Calu3 (cell line): Measurements from ENCODE around the gene KLK12. TPM values are rescaled to one million over a fixed set of nuclear protein-coding genes. Genes with fewer than 3 reads are reported as not detected.

Experiments used
- BruUV-seq: library from RNA; stranded (reverse); fragments of 400-500 nt; replicated peaks from 2 replicates; lab custom pipeline; 2021; lab: Mats Ljungman, UMichigan
- CTCF ChIA-PET: fragments of 300-600 bp; sonication (Branson Sonifier 250); formaldehyde crosslinking; loops from one replicate; lab custom pipeline; 2022; ENCODE audit warnings: antibody characterized with exemption; lab: Charles Lee
- DNase-seq: peaks from one replicate; pipeline ENCODE4 v3.0.0; 2022
- H3K27ac Mint-ChIP-seq: one replicate; pipeline ENCODE4 v1.8.0; 2022; ENCODE audit warnings: mixed read lengths; ENCODE audit not compliant: unreplicated experiment
- H3K27me3 Mint-ChIP-seq: one replicate; pipeline ENCODE4 v1.8.0; 2022; ENCODE audit warnings: mixed read lengths; ENCODE audit not compliant: unreplicated experiment
- H3K36me3 Mint-ChIP-seq: one replicate; pipeline ENCODE4 v1.8.0; 2022; ENCODE audit warnings: mild to moderate bottlenecking, moderate library complexity, mixed read lengths; ENCODE audit not compliant: insufficient read depth, unreplicated experiment
- H3K4me1 Mint-ChIP-seq: one replicate; pipeline ENCODE4 v1.8.0; 2022; ENCODE audit warnings: mild to moderate bottlenecking, low read depth, mixed read lengths; ENCODE audit not compliant: unreplicated experiment
- H3K4me3 Mint-ChIP-seq: one replicate; pipeline ENCODE4 v1.8.0; 2022; ENCODE audit warnings: mild to moderate bottlenecking, low read depth, moderate library complexity, mixed read lengths; ENCODE audit not compliant: unreplicated experiment
- H3K9me3 Mint-ChIP-seq: one replicate; pipeline ENCODE4 v1.8.0; 2022; ENCODE audit warnings: low read depth, mixed read lengths; ENCODE audit not compliant: unreplicated experiment
- intact Hi-C: fragments of 100-400 bp; cut with micrococcal nuclease; formaldehyde crosslinking; loops from one replicate; pipeline ENCODE4 v1.10.0; 2022; ENCODE audit not compliant: unreplicated experiment
- total RNA-seq: library from RNA; stranded (reverse); gene quantifications from 2 replicates; pipeline ENCODE4 v1.2.3, GENCODE V29; 2022
- TF ChIP-seq, protein P1 (sequence below): fragments of 200-600 bp; IDR thresholded peaks from one replicate; pipeline ENCODE4 v1.8.0; 2022; ENCODE audit warnings: antibody characterized with exemption; ENCODE audit not compliant: unreplicated experiment

The KLK12 gene
- total RNA-seq, 1 experiment from 2014 or later: not detected

DNA sequence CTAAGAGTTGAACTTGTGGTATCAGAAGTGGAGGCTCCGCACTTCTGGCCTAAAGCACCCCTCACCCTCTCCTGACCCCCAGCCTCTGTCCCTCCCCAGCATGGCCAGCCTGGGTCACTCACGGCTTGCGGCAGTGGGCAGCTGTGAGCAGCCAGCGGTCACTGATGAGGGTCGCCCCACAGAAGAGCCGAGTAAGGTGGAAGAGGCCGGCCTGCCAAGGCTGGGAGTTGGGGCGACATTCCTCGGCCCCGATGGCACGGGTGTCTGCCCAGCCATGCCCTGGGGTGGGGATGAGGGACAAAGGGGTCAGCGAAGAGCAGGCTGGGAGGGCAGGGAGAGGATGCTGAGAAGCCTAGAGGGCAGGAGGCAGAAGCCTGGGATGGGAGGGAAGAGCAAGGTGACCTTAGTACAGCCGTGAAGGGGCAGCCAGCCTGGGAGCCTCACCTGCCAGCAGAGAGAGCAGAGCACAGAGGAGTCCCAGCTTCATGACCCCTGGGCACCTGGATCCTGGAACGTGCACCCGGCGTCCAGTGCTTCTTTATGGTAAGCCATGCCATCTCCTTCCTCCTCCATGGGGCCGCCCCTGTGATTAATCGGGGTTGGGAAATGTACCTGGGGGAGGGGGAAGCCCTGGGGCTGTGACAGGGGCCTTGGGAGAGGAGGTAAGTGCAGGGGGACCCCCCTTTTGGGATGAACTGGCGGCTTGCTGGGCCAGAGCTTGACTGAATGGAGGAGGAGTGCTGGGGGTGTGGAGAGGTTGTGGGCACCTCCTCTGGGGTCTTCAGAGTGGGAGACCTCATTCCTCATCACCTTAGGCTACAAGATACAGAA lies 25.5 kb downstream of the KLK12 start:
- intact Hi-C loops: no loop called here
- Mint-ChIP-seq H3K36me3 (peaks cover 11% of the 10 kb centered on the region), H3K9me3 (no peaks in the 10 kb centered on the region), H3K27ac (no peak overlapping the region), H3K4me3 (no peak overlapping the region), H3K4me1 (peaks cover 25% of the 10 kb centered on the region), H3K27me3 (peaks cover 60% of the 10 kb centered on the region)
- BruUV-seq: no TSS peak
- TF ChIP-seq, protein P1, sequence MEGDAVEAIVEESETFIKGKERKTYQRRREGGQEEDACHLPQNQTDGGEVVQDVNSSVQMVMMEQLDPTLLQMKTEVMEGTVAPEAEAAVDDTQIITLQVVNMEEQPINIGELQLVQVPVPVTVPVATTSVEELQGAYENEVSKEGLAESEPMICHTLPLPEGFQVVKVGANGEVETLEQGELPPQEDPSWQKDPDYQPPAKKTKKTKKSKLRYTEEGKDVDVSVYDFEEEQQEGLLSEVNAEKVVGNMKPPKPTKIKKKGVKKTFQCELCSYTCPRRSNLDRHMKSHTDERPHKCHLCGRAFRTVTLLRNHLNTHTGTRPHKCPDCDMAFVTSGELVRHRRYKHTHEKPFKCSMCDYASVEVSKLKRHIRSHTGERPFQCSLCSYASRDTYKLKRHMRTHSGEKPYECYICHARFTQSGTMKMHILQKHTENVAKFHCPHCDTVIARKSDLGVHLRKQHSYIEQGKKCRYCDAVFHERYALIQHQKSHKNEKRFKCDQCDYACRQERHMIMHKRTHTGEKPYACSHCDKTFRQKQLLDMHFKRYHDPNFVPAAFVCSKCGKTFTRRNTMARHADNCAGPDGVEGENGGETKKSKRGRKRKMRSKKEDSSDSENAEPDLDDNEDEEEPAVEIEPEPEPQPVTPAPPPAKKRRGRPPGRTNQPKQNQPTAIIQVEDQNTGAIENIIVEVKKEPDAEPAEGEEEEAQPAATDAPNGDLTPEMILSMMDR: no peak
- DNase-seq: no peak
- CTCF ChIA-PET: no interaction called here

DNA sequence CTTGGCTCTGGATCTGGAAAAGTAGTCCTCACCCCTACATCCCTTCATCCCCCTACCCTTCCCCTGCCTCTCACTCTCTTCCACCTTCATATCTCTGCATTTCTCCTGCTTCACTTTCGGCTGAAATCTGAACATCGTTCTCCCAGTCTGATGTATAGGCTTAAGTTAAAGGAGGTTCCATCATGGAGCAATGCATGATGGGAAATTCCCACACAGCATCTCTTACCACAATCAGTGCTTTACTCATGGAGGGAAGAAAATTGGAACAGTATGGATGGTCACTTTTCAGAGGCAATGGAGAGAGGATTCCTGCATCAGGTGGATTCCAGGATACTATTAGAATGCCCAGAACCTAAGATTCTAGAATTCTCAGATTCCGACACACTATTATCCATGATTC lies 27.3 kb downstream of the KLK12 start:
- DNase-seq: no peak
- no peak overlapping the region for H3K4me3 Mint-ChIP-seq
- BruUV-seq: no TSS peak
- CTCF ChIA-PET: interaction anchor here (0.7 kb wide), 1 partner anchor 12 kb away, joined by 5 read pairs; no protein-coding TSS in a partner anchor
- peaks cover 30% of the 10 kb centered on the region for H3K4me1 Mint-ChIP-seq
- H3K36me3 Mint-ChIP-seq: peaks cover 15% of the 10 kb centered on the region
- H3K27me3 Mint-ChIP-seq: peaks cover 78% of the 10 kb centered on the region
- TF ChIP-seq, protein P1: no peak
- no peak overlapping the region for H3K27ac Mint-ChIP-seq
- intact Hi-C loops: no loop called here
- no peaks in the 10 kb centered on the region for H3K9me3 Mint-ChIP-seq

DNA sequence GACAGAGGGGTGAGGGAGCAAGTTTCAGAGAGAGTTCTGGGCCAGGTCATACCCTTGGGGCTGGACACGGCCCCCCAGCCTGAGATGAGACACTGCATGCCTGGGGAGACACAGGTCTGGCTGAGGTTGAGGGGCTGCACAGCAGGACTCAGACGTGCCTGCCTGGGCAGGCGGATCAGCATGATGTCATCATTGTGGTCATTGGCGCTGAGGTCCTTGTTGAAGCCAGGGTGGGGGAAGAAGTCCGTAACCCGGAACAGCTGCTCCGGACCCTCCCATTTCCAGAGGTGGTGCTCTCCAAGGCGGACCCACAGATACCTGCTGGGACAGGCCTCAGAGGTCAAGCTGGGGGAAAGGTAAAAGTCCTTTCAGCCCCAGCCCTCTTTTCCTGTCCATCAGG lies 28.4 kb downstream of the KLK12 start:
- peaks cover 41% of the 10 kb centered on the region for H3K4me1 Mint-ChIP-seq
- no TSS peak for BruUV-seq
- DNase-seq: no peak
- H3K9me3 Mint-ChIP-seq: no peaks in the 10 kb centered on the region
- intact Hi-C loops: no loop called here
- H3K36me3 Mint-ChIP-seq: peaks cover 22% of the 10 kb centered on the region
- peaks cover 83% of the 10 kb centered on the region for H3K27me3 Mint-ChIP-seq
- no peak overlapping the region for H3K4me3 Mint-ChIP-seq
- TF ChIP-seq, protein P1: no peak
- no peak overlapping the region for H3K27ac Mint-ChIP-seq
- CTCF ChIA-PET: interaction anchor here (0.6 kb wide), 1 partner anchor 12 kb away, joined by 4 read pairs; no protein-coding TSS in a partner anchor

DNA sequence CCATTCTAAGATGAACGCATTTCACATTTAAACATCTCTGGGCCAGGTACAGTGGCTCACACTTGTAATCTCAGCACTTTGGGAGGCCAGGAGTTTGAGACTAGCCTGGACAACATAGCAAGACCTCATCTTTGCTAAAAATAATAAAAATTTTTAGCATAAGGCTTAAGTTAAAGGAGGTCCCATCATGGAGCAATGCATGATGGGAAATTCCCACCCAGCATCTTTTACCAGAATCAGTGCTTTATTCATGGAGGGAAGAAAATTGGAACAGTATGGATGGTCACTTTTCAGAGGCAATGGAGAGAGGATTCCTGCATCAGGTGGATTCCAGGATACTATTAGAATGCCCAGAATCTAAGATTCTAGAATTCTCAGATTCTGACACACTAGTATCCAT lies 29.6 kb downstream of the KLK12 start:
- H3K27me3 Mint-ChIP-seq: peaks cover 74% of the 10 kb centered on the region
- peaks cover 22% of the 10 kb centered on the region for H3K36me3 Mint-ChIP-seq
- CTCF ChIA-PET: no interaction called here
- H3K4me3 Mint-ChIP-seq: no peak overlapping the region
- no peaks in the 10 kb centered on the region for H3K9me3 Mint-ChIP-seq
- DNase-seq: no peak
- H3K27ac Mint-ChIP-seq: no peak overlapping the region
- TF ChIP-seq, protein P1: no peak
- no TSS peak for BruUV-seq
- peaks cover 42% of the 10 kb centered on the region for H3K4me1 Mint-ChIP-seq
- intact Hi-C loops: no loop called here
